Measurements from ENCODE around the gene CHI3L1.

Gene CHI3L1

GRCh38 chr1:203142124-203142523 is 44.4 kb downstream of the CHI3L1 start:
- in situ Hi-C loops (cut with HindIII; ENCODE audit: low sequenced_read_pairs), result no loop called here
- no peak overlapping the region for H3K4me3 ChIP-seq (ENCODE audit: low read depth, low read length)
- no peak for TF ChIP-seq CTCF (IDR thresholded peaks at IDR 0.05; ENCODE audit: low read depth, low read length, missing control alignments)
- no peak for DNase-seq (ENCODE audit: low read depth)

- in situ Hi-C loops (cut with HindIII; ENCODE audit: low sequenced_read_pairs), result no loop called here
- DNase-seq (ENCODE audit: low read depth), result no peak
- H3K4me3 ChIP-seq (ENCODE audit: low read depth, low read length), result no peak overlapping the region
- TF ChIP-seq CTCF (IDR thresholded peaks at IDR 0.05; ENCODE audit: low read depth, low read length, missing control alignments), result no peak
These were observed 45.6 kb downstream of the CHI3L1 start for GRCh38 chr1:203140743-203141520.

GRCh38 chr1:203139976-203140475 is 46.5 kb downstream of the CHI3L1 start:
- no peak overlapping the region for H3K4me3 ChIP-seq (ENCODE audit: low read depth, low read length)
- TF ChIP-seq CTCF (IDR thresholded peaks at IDR 0.05; ENCODE audit: low read depth, low read length, missing control alignments), result no peak
- in situ Hi-C loops (cut with HindIII; ENCODE audit: low sequenced_read_pairs), result no loop called here
- DNase-seq (ENCODE audit: low read depth), result no peak

- in situ Hi-C loops (cut with HindIII; ENCODE audit: low sequenced_read_pairs), result no loop called here
- no peak overlapping the region for H3K4me3 ChIP-seq (ENCODE audit: low read depth, low read length)
- DNase-seq (ENCODE audit: low read depth), result no peak
- TF ChIP-seq CTCF (IDR thresholded peaks at IDR 0.05; ENCODE audit: low read depth, low read length, missing control alignments), result no peak
These were observed 48.4 kb downstream of the CHI3L1 start for GRCh38 chr1:203138066-203138465.

GRCh38 chr1:203137324-203137723 is 49.2 kb downstream of the CHI3L1 start:
- no peak for TF ChIP-seq CTCF (IDR thresholded peaks at IDR 0.05; ENCODE audit: low read depth, low read length, missing control alignments)
- no peak for DNase-seq (ENCODE audit: low read depth)
- no peak overlapping the region for H3K4me3 ChIP-seq (ENCODE audit: low read depth, low read length)
- in situ Hi-C loops (cut with HindIII; ENCODE audit: low sequenced_read_pairs), result no loop called here

GRCh38 chr1:203136409-203137042 is 50.0 kb downstream of the CHI3L1 start:
- in situ Hi-C loops (cut with HindIII; ENCODE audit: low sequenced_read_pairs), result no loop called here
- no peak for DNase-seq (ENCODE audit: low read depth)
- H3K4me3 ChIP-seq (ENCODE audit: low read depth, low read length), result no peak overlapping the region
- TF ChIP-seq CTCF (IDR thresholded peaks at IDR 0.05; ENCODE audit: low read depth, low read length, missing control alignments), result peak; percentile 11
